Fibroblast of skin of left quadriceps (primary cell): Measurements from ENCODE around the gene IGSF9B.

Experiments used
- DNase-seq, 2 experiments: peaks; one replicate each; pipeline ENCODE4 v3.0.0-alpha.2; 2013; ENCODE audit warnings: low read depth in 2 of 2

IGSF9B gene

GRCh38 chr11:133955945-133956421, 785 bp downstream of the IGSF9B start:
- no peak for DNase-seq

GRCh38 chr11:133955081-133955891, 1.5 kb downstream of the IGSF9B start:
- no peak for DNase-seq

DNA sequence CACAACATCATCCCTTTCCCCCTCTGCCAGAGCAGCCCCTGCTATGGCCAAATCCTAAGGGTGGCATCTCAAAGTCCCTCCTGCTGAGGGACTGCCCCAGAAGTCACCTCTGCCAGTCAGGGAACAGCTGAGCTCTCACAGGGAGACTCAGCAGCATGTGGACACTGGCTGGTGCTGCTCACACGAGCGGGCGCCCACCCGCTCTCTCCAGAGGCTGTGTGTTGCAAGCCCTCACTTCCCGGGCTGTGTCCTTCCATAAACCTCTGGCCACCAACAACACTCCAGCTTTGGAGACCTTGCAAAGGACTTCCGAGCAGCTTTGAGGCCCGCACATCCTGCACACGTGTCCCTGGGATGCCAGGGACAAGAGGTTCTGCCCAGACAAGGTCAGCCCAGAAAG, 2.8 kb downstream of the IGSF9B start:
- no peak for DNase-seq

GRCh38 chr11:133953547-133953946, 3.2 kb downstream of the IGSF9B start:
- no peak for DNase-seq

DNA sequence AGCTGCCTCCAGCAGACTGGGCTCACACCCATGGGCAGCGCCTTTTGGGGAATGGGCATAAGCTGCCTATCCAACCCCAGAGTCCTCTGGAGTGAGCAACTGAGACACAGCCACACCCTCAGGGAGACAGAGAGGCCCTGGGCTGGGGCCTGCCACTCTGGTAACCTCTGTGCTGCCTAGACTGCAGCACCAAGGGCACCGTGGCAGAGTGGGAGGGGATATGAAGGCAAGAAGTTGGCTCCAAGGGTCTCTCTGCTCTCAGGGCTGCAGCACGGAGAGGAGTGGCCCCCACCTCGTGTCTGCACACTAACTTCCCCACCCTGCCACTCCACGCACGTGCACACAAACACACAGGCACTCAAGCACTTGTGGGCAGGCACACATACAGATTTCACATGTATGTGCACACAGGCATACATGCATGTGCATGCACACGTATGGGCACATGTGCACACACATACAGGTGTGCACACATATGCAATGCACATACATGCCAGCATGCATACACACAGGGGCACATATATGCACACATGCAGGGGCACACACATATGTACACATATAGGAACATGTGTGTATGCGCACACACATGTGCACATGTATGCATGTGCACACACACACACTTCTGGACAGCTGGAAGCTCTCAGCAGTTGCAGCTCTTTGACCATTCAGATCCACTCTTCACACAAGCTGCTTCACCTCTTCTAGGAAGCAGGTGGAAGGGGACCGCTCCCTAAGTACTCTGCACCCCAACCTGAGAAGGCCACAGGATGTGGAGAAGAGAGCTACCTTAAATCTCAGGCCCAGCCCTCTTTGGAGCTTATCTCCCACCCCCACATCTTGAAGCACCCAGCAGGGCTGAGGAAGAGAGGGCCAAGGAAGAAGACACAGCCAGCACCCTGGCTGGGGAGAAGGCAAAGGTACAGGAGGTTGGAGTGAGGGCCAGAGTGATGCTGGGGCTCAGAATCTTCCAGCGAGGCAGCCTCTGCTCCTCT, 4.3 kb downstream of the IGSF9B start:
- DNase-seq, result no peak

DNA sequence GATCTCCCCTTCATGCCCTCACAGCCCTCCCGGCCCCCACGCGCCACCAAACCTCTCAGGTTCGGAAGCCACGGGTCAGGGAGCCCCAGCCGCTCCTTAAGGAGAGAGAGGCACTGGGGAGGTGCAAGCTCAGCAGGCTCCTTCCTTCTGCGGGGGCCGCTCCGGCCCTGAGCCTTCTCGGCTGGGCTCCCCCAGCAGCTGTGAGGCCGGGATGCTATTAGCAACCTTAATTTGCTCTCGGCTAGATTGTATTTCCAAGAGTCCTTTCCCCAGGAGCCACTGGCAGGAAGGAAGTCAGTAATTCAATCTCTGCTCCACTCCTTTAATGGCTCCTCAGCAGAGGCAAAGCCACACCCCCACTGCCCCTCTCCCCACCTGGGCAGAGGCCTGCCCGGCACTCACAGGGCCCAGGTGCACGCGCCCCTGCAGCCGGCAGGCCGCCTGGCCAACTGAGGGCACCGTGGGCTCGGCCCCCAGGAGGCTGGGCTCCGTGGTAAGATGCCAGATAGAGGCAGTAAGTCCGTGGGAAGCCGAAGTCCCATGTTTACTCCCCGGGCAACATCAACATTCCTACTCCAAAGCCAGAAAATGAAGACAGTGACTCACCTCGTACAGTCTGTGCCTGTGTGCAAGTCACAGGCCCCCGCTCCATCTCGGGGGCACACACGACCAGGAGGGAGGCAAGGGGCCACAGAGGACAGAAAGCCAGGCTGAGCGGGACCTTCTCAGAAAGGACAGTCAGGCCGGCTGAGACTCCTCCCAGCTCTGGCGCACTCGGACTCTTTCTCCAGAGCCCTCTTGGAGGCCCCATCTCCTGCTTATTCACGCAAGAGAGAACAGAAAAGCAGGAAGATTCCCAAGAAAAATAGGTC, 5.2 kb downstream of the IGSF9B start:
- no peak for DNase-seq

- DNase-seq, result no peak
Measured at GRCh38 chr11:133950874-133951326, 5.9 kb downstream of the IGSF9B start.

DNA sequence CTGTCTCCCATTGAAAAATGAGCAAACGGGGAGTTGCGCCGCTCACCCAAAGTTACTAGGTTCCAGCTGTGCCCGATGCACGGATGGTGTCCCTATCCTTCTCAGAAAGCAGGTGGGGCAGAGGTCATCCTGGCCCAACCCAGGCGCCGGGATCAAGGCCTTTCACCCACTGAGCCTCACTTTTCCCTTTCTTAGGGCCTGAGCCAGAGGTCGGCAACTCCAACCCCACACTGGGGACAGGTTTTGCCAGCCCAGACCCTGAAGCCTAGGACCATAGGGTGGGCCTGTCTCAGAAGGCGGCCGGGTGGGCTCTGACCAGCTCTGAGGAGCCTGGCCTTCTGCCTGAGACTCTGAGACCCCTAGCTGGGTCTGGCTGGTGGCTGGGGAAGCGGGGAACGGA, 6.3 kb downstream of the IGSF9B start:
- DNase-seq, result no peak

- DNase-seq, result no peak
Measured at GRCh38 chr11:133949129-133949528, 7.6 kb downstream of the IGSF9B start.

- no peak for DNase-seq
Measured at GRCh38 chr11:133948711-133949110, 8.1 kb downstream of the IGSF9B start.

DNA sequence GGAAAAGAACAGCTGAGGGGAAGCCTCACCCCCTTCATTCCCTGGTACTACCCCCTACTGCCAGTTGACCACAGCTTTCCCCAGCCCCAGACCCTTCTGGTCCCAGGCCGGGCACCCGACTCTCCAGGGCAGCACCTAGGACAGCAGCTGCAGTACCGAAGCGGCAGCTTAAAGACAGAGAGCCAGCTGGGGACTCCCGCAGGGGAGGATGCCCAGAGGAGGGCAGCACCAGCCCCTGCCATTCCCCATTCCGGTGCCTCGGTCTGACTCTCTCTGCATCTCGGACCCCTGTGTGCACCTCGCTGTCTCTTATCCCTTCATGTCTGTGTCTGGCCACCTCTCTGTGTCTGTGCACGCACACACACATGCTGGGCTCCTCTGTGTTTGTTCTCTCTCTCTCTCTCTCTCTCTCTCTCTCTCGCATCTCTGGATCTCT, 9.4 kb downstream of the IGSF9B start:
- peak in 1 of 2 experiments; percentile 12 for DNase-seq

GRCh38 chr11:133946541-133947318, 10.0 kb downstream of the IGSF9B start:
- no peak for DNase-seq

DNA sequence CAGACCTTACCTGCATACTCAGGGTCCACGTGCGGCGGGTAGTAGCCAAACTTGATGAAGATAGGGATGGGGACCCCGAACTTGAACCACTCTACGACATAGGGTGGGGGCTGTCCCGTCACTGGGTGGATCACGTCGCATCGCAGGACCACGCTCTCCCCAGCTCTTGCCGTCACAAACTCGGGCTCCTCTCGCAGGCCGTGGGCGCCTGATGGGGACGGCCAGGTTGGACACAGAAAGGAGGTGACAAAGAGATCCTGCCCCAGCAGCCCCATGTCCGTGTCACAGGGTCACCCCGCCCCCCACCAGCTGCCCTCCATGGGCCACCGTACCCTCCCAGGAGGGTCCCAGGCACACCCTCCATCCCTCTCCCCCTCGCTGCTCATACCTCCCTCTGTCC, 10.7 kb downstream of the IGSF9B start:
- no peak for DNase-seq

DNA sequence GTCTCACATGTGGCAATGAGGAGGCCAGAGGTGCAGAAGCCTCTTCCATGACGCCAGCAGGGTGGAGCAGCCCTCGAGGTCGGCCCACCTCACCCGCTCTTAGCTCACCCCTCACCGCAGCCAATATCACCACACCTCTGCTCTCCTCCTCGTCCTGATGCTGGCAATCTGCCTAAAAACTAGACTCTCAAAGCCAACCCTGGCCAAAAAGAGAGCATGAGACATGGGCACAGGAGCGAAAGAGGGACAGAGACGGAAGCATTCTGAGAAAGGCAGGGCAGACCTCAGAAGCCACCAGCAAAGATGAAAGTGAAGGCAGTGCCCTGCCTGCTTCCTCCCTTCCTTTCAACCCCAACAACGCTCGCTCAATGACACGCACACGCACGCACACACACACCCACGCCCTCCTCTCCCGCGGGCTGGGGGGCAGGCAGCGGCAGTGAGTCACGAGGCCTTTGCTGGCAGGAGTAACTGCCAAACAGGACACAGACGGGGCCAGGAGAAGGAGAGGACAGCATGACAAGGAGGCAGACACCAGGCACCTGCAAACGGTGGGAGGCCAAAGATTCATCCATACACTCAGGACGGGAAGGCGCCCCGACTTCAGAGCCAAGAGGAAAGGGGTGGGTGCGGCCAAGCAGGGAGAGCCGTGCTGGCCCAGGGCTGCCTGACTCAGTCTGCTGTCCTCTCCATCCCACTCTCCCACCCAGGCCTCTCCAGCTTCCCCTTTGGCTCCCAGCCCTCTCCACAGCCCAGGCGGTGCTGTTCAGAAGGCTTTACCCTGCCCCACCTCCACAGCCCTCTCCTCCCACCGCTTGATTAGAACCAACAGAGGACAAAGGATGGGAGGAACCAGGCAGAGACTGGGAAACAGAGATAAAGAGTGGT, 11.4 kb downstream of the IGSF9B start:
- DNase-seq, result no peak

DNA sequence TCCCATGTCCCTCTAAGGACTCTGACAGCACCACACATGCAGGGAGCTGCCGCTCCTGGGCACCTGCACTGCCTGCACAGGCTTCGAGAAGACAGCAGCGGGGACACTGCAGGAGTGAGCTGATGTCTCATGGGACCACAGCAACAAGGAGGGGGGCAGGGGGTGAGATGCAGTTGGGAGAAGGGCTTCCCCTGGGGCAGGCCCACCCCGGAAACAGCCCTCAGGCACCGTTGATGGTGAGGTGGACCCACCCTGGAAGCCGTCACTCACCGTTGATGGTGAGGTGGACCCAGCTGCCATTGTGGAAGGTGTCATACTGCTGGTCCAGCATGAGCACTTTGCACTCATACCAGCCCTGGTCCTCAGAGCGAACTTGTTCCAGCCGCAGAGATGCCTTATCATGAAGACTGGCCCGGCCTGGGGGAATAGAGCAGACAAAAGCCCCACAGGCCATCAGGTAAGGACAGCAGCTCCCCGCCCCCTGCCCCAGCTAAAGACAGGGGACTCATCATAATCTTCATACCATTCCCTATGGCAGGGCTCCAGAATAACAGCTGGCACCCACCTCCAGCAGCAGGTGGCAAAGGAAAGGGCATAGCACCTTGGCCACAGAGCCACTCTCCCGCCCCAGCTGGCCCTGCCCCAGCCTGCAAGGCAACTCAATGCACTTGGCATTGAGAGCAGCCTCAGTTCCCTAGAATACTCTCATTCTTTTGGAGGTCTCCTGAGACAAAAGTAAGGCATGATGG, 12.6 kb downstream of the IGSF9B start:
- no peak for DNase-seq

DNA sequence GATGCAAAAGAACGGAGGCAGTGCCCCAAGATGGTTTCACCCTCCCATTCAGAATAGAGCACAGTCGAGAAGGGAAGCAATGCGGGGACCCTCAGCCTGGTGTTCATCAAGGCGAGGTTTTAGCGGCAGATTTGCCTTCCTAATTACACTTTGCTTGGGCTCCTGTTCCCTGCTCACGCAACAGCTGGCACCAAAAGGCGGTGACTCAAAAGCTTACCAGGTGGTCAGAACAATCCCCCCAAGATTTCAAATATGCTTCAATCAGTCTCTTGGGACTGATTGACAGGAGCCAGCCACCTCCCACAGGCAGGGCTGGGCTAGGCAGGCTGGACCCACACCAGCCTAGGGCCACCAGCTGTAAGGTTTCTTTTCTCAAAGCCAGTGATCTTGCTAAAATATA, 14.2 kb downstream of the IGSF9B start:
- no peak for DNase-seq

- no peak for DNase-seq
Measured at GRCh38 chr11:133941546-133941945, 15.2 kb downstream of the IGSF9B start.

DNA sequence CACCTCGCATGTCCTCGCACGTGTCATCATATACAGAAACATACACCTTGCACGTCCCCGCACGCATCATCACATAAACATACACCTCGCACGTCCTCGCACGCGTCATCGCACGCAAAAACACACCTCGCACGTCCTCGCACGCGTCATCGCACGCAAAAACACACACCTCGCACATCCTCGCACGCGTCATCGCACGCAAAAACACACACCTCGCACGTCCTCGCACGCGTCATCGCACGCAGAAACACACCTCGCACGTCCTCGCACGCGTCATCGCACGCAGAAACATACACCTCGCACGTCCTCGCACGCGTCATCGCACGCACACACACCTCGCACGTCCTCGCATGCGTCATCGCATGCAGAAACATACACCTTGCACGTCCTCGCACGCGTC, 16.7 kb downstream of the IGSF9B start:
- no peak for DNase-seq

GRCh38 chr11:133939558-133939957, 17.2 kb downstream of the IGSF9B start:
- DNase-seq, result no peak
